CD8-positive, alpha-beta memory T cell (primary cell): ENCODE measurements around the gene MYOZ3. TPM values are rescaled to one million over a fixed set of nuclear protein-coding genes. Genes with fewer than 3 reads are reported as not detected.

Source experiments
- CTCF ChIA-PET: fragments of 350-600 bp; sonication (Branson Sonifier 250); formaldehyde crosslinking; loops from one replicate; lab custom pipeline; 2021; ENCODE audit warnings: antibody characterized with exemption; lab: Charles Lee
- POLR2A ChIA-PET: fragments of 350-600 bp; sonication (Branson Sonifier 250); formaldehyde crosslinking; loops from one replicate; lab custom pipeline; 2021; ENCODE audit warnings: antibody characterized with exemption; lab: Charles Lee
- DNase-seq, 5 donors: peaks; one replicate each; pipeline versions ENCODE4 v3.0.0 to v3.0.0-alpha.2; 2020 to 2022; ENCODE audit warnings: mixed read lengths in 1 of 5
- H3K27ac ChIP-seq: one replicate; pipeline ENCODE4 v1.7.0; 2013; ENCODE audit warnings: low read depth, mild to moderate bottlenecking, low read length, moderate library complexity
- H3K27me3 ChIP-seq: 2 replicates; pipeline ENCODE4 v1.7.0; 2013; ENCODE audit warnings: low read length, mild to moderate bottlenecking; ENCODE audit not compliant: insufficient read depth, poor library complexity, severe bottlenecking
- H3K36me3 ChIP-seq: 2 replicates; pipeline ENCODE4 v1.7.0; 2013; ENCODE audit warnings: mild to moderate bottlenecking, low read length, moderate library complexity; ENCODE audit not compliant: insufficient read depth
- H3K4me1 ChIP-seq: 2 replicates; pipeline ENCODE4 v1.7.0; 2013; ENCODE audit warnings: mild to moderate bottlenecking, low read length, moderate library complexity; ENCODE audit not compliant: insufficient read depth
- H3K4me3 ChIP-seq: 2 replicates; pipeline ENCODE4 v1.7.0; 2013; ENCODE audit warnings: mild to moderate bottlenecking, low read length
- H3K9me3 ChIP-seq: 2 replicates; pipeline ENCODE4 v1.7.0; 2013; ENCODE audit warnings: mild to moderate bottlenecking, low read length
- H3K27ac Mint-ChIP-seq, 8 donors: one replicate each; pipeline ENCODE4 v1.8.0; 2020 to 2021; ENCODE audit warnings: mixed read lengths in 8 of 8, mild to moderate bottlenecking in 6 of 8, inconsistent platforms in 3 of 8, moderate library complexity in 3 of 8
- H3K27me3 Mint-ChIP-seq, 2 donors: one replicate each; pipeline ENCODE4 v1.8.0; 2020 to 2021; ENCODE audit warnings: mixed read lengths in 2 of 2, mild to moderate bottlenecking in 1 of 2, moderate library complexity in 1 of 2
- H3K36me3 Mint-ChIP-seq, 3 donors: one replicate each; pipeline ENCODE4 v1.8.0; 2020 to 2021; ENCODE audit warnings: mixed read lengths in 3 of 3, inconsistent platforms in 1 of 3, mild to moderate bottlenecking in 1 of 3
- H3K4me1 Mint-ChIP-seq, 3 donors: one replicate each; pipeline ENCODE4 v1.8.0; 2020 to 2021; ENCODE audit warnings: mixed read lengths in 3 of 3, inconsistent platforms in 1 of 3, mild to moderate bottlenecking in 1 of 3
- H3K4me3 Mint-ChIP-seq, 7 donors: one replicate each; pipeline ENCODE4 v1.8.0; 2020 to 2021; ENCODE audit warnings: mixed read lengths in 7 of 7, mild to moderate bottlenecking in 6 of 7, moderate library complexity in 4 of 7, inconsistent platforms in 2 of 7
- H3K9me3 Mint-ChIP-seq, 5 donors: one replicate each; pipeline ENCODE4 v1.8.0; 2020 to 2022; ENCODE audit warnings: mixed read lengths in 5 of 5, mild to moderate bottlenecking in 3 of 5, moderate library complexity in 2 of 5, inconsistent platforms in 1 of 5
- polyA plus RNA-seq: library from polyadenylated mRNA; unstranded; fragments of 300-500 nt; fragmentation: Illumina TruSeq; gene quantifications from one replicate; pipeline ENCODE4 v1.2.3, GENCODE V29; 2021
- total RNA-seq, 2 experiments: library from RNA; stranded (reverse); gene quantifications; one replicate each; pipeline ENCODE4 v1.2.3, GENCODE V29; 2021

The MYOZ3 gene
- total and polyA plus RNA-seq, 3 experiments from 2014 or later = not detected

DNA sequence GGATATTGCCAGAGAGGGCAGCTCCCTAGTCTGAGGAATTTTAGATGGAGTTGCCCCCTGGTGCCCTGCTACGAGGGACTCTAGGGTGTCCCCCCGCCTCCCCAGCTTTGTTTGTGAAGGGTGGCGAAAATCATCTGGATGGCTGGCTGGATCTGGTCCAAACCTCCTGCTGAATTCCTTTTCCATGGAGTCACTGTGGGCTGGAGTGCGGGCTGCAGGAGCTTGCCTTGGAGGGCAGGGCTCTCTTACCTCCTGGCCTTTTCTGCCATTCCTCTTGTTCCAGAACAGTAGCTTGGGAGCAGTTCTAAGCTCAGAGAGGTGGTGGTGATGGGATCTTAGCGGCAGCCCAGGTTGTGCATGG lies 18.5 kb upstream of the MYOZ3 start:
- no peaks in the 10 kb centered on the region for H3K36me3 ChIP-seq
- H3K27me3 ChIP-seq = no peaks in the 10 kb centered on the region
- no peak overlapping the region for H3K27ac ChIP-seq
- no peak overlapping the region for H3K27ac Mint-ChIP-seq
- no peaks in the 10 kb centered on the region for H3K9me3 ChIP-seq
- no peaks in the 10 kb centered on the region for H3K36me3 Mint-ChIP-seq
- no peak overlapping the region for H3K4me3 Mint-ChIP-seq
- ChIA-PET CTCF (no interaction called here), POLR2A (no interaction called here)
- H3K27me3 Mint-ChIP-seq = peaks cover 11 to 26% of the 10 kb centered on the region in 2 donors
- DNase-seq = no peak
- no peak overlapping the region for H3K4me3 ChIP-seq
- H3K9me3 Mint-ChIP-seq = peaks cover 0 to 2% (median 0%) of the 10 kb centered on the region in 5 donors
- no peaks in the 10 kb centered on the region for H3K4me1 ChIP-seq
- no peaks in the 10 kb centered on the region for H3K4me1 Mint-ChIP-seq

DNA sequence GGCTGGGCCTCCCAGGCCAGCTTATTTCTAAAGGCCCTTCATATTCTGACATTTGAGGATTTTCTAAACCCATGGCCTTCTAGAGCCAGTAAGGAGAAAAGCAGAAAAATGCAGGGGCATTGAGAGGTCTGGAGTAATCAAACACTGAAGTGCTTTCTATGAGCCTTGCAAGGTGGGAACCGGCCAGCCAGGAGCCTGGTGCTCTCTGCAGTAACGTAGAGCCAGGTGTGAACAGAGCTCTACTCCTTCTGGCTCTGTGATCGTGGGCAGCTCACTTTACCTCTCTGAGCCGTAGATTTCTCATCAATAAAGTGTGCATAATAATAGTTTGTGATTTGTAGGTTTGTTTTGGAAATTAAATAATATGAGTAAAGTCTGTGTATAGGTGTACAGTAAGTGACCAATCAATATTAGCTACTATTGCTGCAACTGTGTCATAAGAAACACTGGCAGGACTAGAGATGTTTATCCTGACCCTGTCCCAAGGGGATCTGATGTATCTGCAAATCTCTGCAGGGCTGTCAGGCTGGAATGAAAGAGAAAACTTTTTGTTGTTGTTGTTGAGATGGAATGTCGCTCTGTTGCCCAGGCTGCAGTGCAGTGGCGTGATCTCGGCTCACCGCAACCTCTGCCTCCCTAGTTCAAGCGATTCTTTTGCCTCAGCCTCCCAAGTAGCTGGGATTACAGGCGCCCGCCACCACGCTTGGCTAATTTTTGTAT lies 17.9 kb upstream of the MYOZ3 start:
- Mint-ChIP-seq H3K9me3 (peaks cover 0 to 2% (median 0%) of the 10 kb centered on the region in 5 donors), H3K36me3 (no peaks in the 10 kb centered on the region), H3K27me3 (peaks cover 11 to 23% of the 10 kb centered on the region in 2 donors), H3K4me3 (no peak overlapping the region), H3K4me1 (no peaks in the 10 kb centered on the region), H3K27ac (no peak overlapping the region)
- Histone ChIP-seq H3K9me3 (no peaks in the 10 kb centered on the region), H3K4me3 (no peak overlapping the region), H3K36me3 (no peaks in the 10 kb centered on the region), H3K27ac (no peak overlapping the region), H3K27me3 (no peaks in the 10 kb centered on the region), H3K4me1 (no peaks in the 10 kb centered on the region)
- DNase-seq = no peak
- ChIA-PET CTCF (no interaction called here), POLR2A (no interaction called here)

DNA sequence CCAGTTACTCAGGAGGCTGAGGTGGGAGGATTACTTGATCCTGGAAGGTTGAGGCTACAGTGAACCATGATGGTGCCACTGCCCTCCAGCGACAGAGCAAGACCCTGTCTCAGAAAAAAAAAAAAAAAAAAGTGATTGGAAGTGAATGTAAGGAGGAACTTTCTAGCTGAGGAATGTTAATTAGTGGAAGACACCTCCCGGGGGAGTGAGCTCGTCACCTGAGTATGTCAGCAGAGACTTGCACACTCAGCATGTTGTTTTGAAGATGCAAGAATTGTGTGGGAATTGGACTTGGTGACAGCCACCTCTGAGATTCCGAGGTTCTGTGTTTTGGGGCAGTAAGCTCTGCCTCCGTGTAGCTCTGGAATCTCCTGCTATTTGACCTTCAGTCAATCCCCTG lies 17.0 kb upstream of the MYOZ3 start:
- H3K36me3 ChIP-seq = no peaks in the 10 kb centered on the region
- POLR2A ChIA-PET = no interaction called here
- H3K27me3 ChIP-seq = no peaks in the 10 kb centered on the region
- no peaks in the 10 kb centered on the region for H3K9me3 ChIP-seq
- H3K4me3 Mint-ChIP-seq = no peak overlapping the region
- H3K27me3 Mint-ChIP-seq = peaks cover 9 to 25% of the 10 kb centered on the region in 2 donors
- CTCF ChIA-PET = interaction anchor here (2.1 to 3.2 kb wide), 2 partner anchors 12 to 83 kb away, joined by 6 to 12 read pairs; no protein-coding TSS in a partner anchor
- peaks cover 0 to 2% (median 0%) of the 10 kb centered on the region in 5 donors for H3K9me3 Mint-ChIP-seq
- no peak for DNase-seq
- no peaks in the 10 kb centered on the region for H3K36me3 Mint-ChIP-seq
- no peak overlapping the region for H3K4me3 ChIP-seq
- H3K4me1 ChIP-seq = no peaks in the 10 kb centered on the region
- H3K4me1 Mint-ChIP-seq = no peaks in the 10 kb centered on the region
- no peak overlapping the region for H3K27ac Mint-ChIP-seq
- H3K27ac ChIP-seq = no peak overlapping the region

DNA sequence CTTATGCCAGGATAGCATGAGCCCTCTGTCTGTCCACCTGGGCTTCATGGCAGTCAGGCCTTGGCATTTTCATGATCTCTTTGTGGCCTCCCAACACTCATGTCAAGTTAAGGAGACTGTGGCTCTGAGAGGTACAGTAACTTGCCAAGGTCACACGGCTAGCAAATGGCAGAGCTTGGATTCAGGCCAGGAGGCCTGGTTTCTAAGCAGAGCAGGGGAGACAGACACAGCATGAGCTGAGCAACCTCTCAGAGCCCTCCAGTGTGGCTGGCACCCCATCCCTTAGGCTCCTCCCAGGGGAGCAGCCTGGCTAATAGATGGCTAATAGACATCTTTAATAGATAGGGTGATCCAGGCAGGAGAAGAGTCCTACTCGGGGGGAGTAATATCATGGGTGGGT lies 16.5 kb upstream of the MYOZ3 start:
- ChIA-PET CTCF (interaction anchor here (2.1 to 3.2 kb wide), 2 partner anchors 11 to 84 kb away, joined by 6 to 12 read pairs; no protein-coding TSS in a partner anchor), POLR2A (no interaction called here)
- Histone ChIP-seq H3K4me3 (no peak overlapping the region), H3K4me1 (no peaks in the 10 kb centered on the region), H3K9me3 (no peaks in the 10 kb centered on the region), H3K27ac (no peak overlapping the region), H3K36me3 (no peaks in the 10 kb centered on the region), H3K27me3 (no peaks in the 10 kb centered on the region)
- Mint-ChIP-seq H3K9me3 (peaks cover 0 to 2% (median 0%) of the 10 kb centered on the region in 5 donors), H3K36me3 (no peaks in the 10 kb centered on the region), H3K4me1 (no peaks in the 10 kb centered on the region), H3K4me3 (no peak overlapping the region), H3K27ac (no peak overlapping the region), H3K27me3 (peaks cover 9 to 22% of the 10 kb centered on the region in 2 donors)
- no peak for DNase-seq

DNA sequence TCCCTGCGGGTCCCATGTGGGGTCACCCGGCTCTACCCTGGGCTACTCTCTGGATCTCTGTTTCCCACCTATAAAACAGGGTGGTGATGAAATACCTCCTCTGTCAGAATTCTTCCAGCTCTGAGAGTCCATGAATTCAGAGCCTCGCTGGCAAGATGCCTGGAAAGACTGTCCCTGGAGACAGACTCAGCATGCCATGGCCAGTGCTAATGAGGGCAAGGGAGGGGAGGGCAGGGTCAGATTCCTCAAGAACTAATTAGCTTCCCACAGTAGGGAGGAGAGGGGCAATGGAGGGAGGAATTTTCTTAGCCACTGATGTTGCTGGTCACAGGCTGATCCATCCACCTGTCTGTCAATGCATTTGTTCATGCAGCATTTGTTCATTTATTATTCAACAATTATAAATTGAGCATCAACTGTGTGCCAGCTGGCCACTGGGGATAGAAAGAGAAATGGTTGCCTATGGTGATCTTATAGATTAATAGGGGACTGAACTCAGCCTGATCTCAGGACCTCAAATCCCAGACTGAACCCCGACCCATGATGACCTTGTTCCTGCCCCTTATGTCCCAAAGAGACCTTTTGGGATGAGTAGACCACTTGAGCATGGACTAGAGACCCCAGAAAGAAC lies 15.9 kb upstream of the MYOZ3 start:
- H3K4me1 ChIP-seq = no peaks in the 10 kb centered on the region
- H3K4me3 ChIP-seq = no peak overlapping the region
- no peak overlapping the region for H3K27ac Mint-ChIP-seq
- no peak overlapping the region for H3K27ac ChIP-seq
- peaks cover 7 to 22% of the 10 kb centered on the region in 2 donors for H3K27me3 Mint-ChIP-seq
- ChIA-PET POLR2A (no interaction called here), CTCF (interaction anchor here (2.1 to 3.2 kb wide), 2 partner anchors 11 to 84 kb away, joined by 6 to 12 read pairs; no protein-coding TSS in a partner anchor)
- DNase-seq = no peak
- H3K9me3 ChIP-seq = no peaks in the 10 kb centered on the region
- H3K4me3 Mint-ChIP-seq = peak overlapping the region in 1 of 7 donors; percentile 5
- H3K36me3 Mint-ChIP-seq = no peaks in the 10 kb centered on the region
- H3K4me1 Mint-ChIP-seq = no peaks in the 10 kb centered on the region
- no peaks in the 10 kb centered on the region for H3K36me3 ChIP-seq
- no peaks in the 10 kb centered on the region for H3K27me3 ChIP-seq
- H3K9me3 Mint-ChIP-seq = no peaks in the 10 kb centered on the region

DNA sequence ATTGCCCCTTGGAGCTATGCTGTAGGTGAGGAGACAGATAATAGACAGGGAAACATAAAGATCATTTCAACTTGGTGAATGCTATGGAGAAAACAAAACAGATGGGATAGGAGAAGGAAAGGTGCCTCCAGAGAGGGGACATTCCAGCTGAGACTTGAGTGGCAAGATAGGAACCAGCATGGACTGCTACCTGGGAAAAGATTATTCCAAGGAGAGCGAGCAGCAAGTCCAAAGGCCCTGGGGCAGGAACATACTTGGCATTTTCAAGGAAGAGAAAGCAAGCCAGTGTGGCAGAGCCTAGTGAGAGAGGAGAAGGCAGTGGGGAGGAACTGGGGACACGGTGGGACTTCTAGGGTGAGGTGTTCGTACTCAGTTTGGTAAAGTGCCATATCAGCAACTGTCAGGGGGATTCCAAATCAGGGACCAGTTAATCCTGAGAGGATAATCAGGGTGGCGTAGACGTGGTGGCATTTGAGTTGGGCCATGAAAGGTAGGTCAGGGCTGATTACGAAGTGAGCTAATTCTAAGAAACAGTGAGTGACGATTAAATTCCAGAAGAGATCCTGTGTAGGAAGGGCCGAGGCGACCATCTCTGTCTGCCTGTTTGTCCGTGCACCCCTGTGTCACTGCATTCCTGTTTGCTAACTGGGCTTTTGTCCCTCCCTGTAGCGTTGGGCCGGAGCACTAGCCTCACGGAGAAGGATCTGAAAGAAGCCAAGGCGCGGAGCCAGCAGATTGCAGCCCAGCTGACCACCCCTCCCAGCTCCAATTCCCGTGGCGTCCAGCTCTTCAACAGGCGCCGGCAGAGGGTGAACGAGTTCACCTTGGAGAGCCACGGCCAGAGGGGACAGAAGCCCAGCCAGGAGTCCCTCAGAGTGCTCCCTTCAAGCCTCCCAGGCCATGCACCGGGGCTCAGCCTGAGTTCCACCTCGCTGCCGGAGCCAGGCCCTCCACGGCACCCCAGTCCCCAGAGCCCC lies 13.5 kb upstream of the MYOZ3 start:
- POLR2A ChIA-PET = interaction anchor here (0.7 kb wide), 1 partner anchor 911 kb away, joined by 5 read pairs; no protein-coding TSS in a partner anchor
- no peaks in the 10 kb centered on the region for H3K9me3 Mint-ChIP-seq
- CTCF ChIA-PET = interaction anchor here (3.2 kb wide), 1 partner anchor 8 kb away, joined by 12 read pairs; no protein-coding TSS in a partner anchor

DNA sequence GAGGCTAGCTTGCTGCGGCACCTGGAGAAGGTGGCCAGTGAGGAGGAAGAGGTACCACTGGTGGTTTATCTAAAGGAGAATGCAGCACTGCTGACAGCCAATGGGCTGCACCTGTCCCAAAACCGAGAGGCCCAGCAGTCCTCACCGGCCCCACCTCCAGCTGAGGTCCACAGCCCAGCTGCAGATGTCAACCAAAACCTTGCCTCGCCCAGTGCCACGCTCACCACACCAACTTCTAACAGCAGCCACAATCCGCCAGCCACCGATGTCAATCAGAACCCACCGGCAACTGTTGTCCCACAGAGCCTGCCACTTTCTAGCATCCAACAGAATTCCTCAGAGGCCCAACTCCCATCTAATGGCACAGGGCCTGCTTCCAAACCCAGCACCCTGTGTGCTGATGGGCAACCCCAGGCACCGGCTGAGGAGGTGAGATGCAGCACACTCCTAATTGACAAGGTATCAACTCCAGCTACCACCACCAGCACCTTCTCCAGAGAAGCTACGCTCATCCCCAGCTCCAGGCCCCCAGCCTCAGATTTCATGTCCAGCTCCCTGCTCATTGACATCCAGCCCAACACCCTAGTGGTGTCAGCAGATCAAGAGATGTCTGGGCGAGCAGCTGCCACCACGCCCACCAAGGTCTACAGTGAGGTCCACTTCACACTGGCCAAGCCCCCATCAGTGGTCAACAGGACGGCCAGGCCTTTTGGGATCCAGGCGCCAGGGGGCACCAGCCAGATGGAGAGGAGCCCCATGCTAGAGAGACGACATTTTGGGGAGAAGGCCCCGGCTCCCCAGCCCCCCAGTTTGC lies 12.6 kb upstream of the MYOZ3 start:
- no peak for DNase-seq
- no peak overlapping the region for H3K4me3 ChIP-seq
- no peaks in the 10 kb centered on the region for H3K4me1 ChIP-seq
- H3K9me3 ChIP-seq = no peaks in the 10 kb centered on the region
- H3K27me3 ChIP-seq = no peaks in the 10 kb centered on the region
- Mint-ChIP-seq H3K9me3 (no peaks in the 10 kb centered on the region), H3K27ac (no peak overlapping the region), H3K4me3 (no peak overlapping the region), H3K27me3 (peaks cover 5 to 15% of the 10 kb centered on the region in 2 donors), H3K36me3 (no peaks in the 10 kb centered on the region), H3K4me1 (no peaks in the 10 kb centered on the region)
- ChIA-PET CTCF (no interaction called here), POLR2A (no interaction called here)
- no peak overlapping the region for H3K27ac ChIP-seq
- H3K36me3 ChIP-seq = no peaks in the 10 kb centered on the region

More for the DNA sequence above, 13.5 kb upstream of the MYOZ3 start:
- Histone ChIP-seq H3K9me3 (no peaks in the 10 kb centered on the region), H3K27ac (no peak overlapping the region), H3K27me3 (no peaks in the 10 kb centered on the region), H3K4me1 (no peaks in the 10 kb centered on the region), H3K4me3 (no peak overlapping the region), H3K36me3 (no peaks in the 10 kb centered on the region)
- Mint-ChIP-seq H3K4me1 (no peaks in the 10 kb centered on the region), H3K27me3 (peaks cover 3 to 18% of the 10 kb centered on the region in 2 donors), H3K4me3 (no peak overlapping the region), H3K36me3 (no peaks in the 10 kb centered on the region), H3K27ac (peak overlapping the region in 1 of 8 donors; percentile 21)
- no peak for DNase-seq
